Esophagus mucosa (tissue), 1 donor: ENCODE results near the gene PNPLA3. TPM values are rescaled to one million over a fixed set of nuclear protein-coding genes. Genes with fewer than 3 reads are reported as not detected.

Source experiments
- ATAC-seq: fragments of 200-7000 bp; cut with Tn5 transposase; one replicate; pipeline ENCODE4 v1.9.1; 2020
- total RNA-seq: library from RNA; stranded (reverse); gene quantifications from one replicate; pipeline ENCODE4 v1.2.4, GENCODE V29; 2023
- donor health status: DM: yes; HTN: yes; CAD: no.

The PNPLA3 gene
- total RNA-seq, 1 donor from 2014 or later: 1.3 TPM

GRCh38 chr22:43994006-43994405, 70.4 kb downstream of the PNPLA3 start:
- ATAC-seq: no peak

DNA sequence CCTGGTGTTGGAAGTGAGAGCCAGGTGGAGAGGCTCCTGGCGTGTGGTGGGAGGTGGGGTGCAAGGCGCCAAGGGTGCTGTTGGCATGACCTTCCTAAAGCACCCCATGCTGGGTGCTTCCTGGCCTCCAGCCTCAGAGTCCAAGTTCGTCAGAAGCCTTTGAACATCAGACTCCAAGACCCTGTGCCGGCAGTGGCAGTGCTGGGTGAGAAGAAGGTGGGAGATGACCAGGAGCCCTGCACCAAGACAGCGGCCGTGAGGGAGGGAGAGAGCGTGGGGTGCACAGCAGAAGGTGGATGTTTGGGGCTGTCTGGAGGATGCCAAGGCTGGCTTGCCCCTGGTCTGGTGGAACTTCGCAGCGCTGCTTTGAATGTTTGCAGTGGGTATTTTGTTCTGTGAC, 70.8 kb downstream of the PNPLA3 start:
- no peak for ATAC-seq

- ATAC-seq: no peak
These were observed 71.6 kb downstream of the PNPLA3 start for GRCh38 chr22:43995057-43995685.

DNA sequence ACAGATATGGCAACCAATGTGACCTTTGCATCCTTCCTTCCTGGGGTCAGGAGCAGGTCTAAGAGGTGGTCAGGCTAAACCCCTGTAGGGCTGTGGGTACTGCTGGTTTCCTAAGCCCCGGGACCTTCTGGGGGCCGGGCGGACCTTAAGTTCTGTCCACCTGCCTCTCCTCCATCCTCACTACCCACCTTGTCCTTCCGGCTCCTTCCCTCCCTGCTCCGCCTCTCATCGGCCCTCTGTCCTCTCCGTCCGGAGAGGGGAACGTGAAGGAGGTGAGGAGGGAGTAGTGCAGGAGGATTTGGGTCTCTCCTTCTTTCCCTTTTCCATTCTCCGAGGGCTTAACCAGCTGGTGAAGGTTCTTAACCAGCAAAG, 72.2 kb downstream of the PNPLA3 start:
- no peak for ATAC-seq

- no peak for ATAC-seq
These were observed 72.8 kb downstream of the PNPLA3 start for GRCh38 chr22:43996170-43996980.

DNA sequence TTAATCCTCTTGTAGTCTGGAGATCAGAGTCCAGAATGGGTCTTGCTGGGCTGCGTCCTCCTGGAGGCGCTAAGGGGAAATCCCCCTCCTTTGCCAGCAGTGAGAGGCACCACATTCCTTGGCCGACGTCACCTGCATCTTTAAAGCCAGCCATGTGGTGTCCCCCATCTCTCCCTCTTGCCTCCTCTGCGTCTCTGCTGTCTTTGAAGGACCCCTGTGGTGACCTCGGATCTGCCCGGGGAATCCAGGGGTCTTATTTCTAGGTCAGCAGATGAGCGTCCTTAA, 73.3 kb downstream of the PNPLA3 start:
- ATAC-seq: no peak

Other genes starting within 250 kb of the PNPLA3 start
- 1.6 TPM for gene EFCAB6, start 111.5 kb upstream of the PNPLA3 start, total RNA-seq
- gene SULT4A1, start 61.3 kb upstream of the PNPLA3 start, total RNA-seq: not detected
- gene PNPLA5, start 31.8 kb upstream of the PNPLA3 start, total RNA-seq: not detected
- gene SAMM50, start 31.6 kb downstream of the PNPLA3 start, total RNA-seq: 37.2 TPM
- 6.7 TPM for gene PARVB, start 100.5 kb downstream of the PNPLA3 start, total RNA-seq